Kidney tubule cell (primary cell): ENCODE results near the gene GFPT1.
"Not testable (repeated sequence)": the region's sequence is repeated elsewhere in the genome, so short reads cannot be mapped to it uniquely, and the experiment has no call there.

ENCODE experiments used
- DNase-seq: peaks from one replicate; pipeline ENCODE4 v3.0.0-alpha.2; 2018; ENCODE audit warnings: low spot score

The GFPT1 gene

DNA sequence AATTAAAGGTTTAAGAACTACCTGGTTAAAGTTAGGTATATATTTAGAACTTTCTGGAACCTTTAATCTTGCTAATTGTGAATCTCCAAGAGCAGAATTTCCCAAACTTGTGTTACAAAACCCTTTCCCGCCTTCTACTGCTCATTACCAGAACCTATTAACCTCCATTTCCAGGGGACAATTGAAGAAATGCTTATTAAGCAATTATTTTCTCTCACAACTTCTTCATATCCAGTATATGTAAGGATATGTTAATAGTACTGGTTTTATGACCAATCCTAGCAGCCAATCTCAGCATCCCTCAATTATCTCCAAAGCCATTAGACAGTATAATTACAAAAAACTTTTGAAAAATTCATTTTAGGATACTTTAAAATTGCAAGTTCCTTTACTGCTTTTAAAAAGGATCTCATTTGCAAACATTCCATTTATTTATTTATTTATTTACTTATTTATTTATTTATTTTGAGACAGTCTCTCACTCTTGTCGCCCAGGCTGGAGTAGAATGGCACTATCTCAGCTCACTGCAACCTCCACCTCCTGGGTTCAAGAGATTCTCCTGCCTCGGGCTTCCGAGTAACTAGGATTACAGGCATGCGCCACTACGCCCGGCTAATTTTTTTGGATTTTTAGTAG lies 3.7 kb downstream of the GFPT1 start:
- DNase-seq = no peak

DNA sequence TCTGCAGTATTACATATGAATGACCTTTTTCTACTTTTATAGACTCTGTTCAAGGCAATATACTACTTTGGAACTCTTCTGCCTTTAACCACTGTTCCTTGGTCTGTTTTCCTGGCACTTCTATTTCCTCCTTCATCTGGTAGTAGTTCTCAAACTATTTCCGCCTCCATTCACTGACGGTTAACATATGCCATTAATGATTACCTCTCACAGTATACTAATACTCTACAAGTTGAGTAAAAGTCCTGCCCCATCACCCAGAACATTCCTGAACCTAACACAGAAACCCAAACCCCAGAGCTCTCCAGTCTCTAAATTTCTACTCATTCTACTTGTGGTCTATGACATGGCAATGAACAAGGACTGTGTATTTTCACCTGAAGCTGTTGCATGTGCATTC lies 4.5 kb downstream of the GFPT1 start:
- DNase-seq = peak; percentile 89

DNA sequence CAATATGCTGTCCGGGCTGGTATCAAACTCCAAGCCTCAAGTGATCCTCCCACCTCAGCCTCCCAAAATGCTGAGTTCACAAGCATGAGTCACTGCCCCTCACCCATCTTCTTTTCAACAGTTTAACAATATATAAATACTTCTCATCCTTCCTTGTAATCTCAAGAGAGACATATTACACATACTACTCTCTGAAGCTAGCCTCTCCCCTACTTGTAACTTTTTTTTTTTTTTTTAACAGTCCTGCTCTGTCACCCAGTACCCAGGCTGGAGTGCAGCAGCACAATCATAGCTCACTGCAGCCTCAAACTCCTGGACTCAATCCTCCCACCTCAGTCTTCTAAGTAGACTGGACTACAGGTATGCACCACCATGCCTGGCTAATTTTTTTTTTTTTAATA lies 5.7 kb downstream of the GFPT1 start:
- DNase-seq = peak; percentile 45

DNA sequence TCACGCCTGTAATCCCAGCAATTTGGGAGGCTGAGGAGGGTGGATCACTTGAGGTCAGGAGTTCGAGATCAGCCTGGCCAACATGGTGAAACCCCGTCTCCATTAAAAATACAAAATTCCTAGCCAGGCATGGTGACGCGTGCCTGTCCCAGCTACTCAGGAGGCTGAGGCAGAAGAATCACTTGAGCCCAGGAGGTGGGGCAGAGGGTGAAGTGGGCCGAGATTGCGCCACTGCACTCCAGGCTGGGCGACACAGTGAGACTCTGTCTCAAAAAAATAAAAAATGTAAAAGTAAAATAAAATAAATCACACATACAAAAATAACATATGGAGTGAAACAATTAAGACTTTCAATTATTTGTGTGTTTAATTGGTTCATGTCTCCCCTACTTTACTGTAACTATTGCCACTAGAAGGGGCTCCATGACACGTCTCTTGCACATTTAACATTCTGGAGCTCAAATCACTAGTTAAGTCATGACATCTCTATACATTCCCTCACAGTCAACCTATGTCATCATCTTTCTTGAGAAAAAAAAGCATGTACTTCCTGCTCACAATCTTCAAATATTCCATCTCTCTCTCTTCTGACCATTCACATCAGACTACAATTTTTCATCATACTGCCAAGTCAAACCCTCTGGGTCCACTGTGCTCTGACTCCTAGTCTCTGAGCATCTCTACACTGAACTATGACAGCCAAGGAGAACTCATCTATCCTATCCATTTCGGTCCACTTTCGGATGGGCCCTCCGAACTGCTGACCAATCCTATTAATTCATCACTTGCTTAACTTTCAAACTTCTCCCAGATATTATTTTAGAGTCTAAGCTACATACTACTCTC lies 6.7 kb downstream of the GFPT1 start:
- no peak for DNase-seq

DNA sequence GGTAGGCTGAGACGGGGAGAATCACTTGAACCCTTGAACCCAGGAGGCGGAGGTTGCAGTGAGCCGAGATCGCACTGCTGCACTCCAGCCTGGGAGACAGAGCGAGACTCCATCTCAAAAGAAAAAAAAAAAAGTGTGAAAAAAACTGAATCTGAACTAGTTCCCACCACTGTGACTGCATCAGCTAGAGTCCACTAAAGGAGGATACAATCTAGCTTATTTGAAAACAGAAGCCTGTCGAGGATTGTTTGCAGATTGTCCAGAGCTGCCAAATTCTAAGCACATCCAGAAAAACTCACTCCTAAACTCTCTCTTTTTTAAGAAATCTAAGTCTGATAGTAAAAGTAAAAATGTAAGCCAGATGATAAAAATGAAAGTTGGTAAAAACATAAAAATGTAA lies 10.6 kb downstream of the GFPT1 start:
- no peak for DNase-seq

GRCh38 chr2:69375494-69376353 lies 11.3 kb downstream of the GFPT1 start:
- peak; percentile 40 for DNase-seq

DNA sequence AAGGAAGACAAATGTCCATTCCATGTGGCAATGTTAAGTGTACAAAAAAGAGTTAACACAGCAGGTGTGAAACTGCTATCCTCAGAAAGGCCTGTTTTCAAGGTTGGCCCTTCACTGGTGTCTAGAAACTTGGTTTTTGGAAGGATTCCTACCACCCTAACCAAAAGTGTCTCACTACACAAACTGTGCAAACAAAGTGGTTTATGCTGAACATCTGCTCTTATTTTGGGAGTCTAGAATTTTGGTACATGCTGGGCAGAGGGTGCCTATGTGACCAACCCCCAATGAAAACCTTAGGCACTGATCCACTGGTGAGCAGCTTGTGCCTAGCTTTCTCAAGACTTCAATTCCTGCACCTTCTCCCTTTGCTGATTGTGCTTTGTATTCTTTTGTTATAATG lies 14.3 kb downstream of the GFPT1 start:
- no peak for DNase-seq

DNA sequence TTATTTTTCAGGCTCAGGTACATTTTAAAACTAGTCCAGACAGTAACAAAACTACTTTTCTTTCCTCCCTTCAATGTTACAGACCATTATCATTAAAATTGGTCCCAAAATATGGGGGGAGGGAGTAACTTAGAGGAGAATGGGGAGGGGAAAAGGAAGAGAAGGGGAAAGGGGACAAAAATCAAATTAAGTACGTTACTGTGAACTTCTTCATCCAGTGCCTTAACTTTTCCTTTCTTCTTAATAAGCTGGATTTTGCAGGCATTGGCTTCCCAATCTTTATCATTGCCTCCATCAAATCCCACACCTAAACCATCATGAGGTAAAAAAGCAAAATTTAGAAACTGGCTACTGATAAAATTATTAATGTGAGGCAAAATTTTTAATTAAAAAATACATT lies 17.2 kb downstream of the GFPT1 start:
- no peak for DNase-seq

DNA sequence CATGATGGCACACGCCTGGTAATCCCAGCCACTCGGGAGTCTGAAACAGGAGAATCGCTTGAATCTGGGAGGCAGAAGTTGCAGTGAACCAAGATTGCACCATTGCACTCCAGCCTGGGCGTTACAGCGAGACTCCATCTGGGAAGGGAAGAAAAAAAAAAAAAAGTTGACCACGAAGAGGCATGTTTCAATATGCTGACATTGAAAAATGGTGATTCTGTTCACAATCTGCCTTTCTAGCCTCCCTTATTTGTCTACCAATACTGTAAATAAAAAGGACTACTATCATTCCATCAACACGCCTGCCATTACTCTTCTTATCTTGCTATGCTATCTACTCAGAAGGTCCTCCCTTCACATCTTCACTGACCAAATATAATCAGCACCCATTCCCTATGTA lies 18.4 kb downstream of the GFPT1 start:
- DNase-seq = no peak

DNA sequence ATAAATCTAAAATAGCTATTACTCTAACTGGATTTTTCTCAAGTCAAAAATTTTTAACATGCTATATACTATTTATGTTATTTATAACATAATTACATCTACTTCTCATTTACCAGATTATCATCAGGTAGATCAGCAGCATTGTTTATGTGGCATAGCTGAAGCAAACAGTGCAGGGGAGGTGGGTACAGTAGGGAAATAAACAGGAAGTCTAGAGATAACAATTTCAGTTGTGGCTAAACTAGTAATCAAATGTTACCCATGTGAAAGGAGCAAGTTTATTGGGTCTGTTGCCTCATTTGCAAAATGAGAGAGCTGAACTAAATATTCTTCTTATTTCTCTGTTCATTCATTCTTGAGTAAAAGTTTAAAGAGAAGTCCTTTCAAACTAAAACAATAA lies 27.7 kb downstream of the GFPT1 start:
- no peak for DNase-seq

DNA sequence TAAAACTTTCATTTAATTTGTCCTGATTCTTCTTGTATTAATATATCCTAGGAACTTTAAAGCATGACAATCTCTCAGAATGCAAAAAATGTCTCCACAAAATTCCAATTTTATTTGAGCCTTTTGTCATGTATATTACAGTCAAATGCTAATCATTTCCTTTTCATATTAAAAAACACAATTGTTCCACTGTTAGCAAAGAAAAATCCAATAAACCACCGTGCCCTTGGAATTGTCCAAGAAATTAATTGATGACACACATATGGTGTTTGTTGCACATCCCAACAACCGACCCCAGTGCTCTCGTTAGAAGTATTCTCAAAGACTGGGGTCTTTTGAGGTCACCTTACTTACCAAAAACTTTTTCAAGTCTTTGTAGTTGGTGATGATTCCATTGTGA lies 28.1 kb downstream of the GFPT1 start:
- DNase-seq = no peak

GRCh38 chr2:69356471-69356870 lies 30.6 kb downstream of the GFPT1 start:
- DNase-seq = no peak

GRCh38 chr2:69354976-69355375 lies 32.1 kb downstream of the GFPT1 start:
- not testable (repeated sequence) for DNase-seq

DNA sequence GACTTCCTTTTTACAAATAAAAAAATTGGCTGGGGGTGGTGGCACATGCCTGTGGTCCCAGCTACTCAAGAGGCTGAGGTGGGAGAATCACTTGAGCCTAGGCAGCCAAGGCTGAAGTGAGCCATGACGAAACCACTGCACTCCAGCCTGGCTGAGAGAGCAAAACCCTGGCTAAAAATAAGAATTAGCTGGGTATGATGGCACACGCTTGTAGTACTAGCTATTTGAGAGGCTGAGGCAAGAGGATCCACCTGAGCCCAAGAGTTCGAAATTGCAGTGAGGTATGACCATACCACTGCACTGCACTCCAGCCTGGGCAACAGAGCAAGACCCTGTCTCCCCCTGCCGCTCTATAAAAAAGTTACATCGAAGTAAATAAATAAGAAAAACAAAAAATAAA lies 33.7 kb downstream of the GFPT1 start:
- DNase-seq = no peak

GRCh38 chr2:69348781-69349180 lies 38.2 kb downstream of the GFPT1 start:
- no peak for DNase-seq

- DNase-seq = no peak
Measured at GRCh38 chr2:69345434-69345833, 41.6 kb downstream of the GFPT1 start.

DNA sequence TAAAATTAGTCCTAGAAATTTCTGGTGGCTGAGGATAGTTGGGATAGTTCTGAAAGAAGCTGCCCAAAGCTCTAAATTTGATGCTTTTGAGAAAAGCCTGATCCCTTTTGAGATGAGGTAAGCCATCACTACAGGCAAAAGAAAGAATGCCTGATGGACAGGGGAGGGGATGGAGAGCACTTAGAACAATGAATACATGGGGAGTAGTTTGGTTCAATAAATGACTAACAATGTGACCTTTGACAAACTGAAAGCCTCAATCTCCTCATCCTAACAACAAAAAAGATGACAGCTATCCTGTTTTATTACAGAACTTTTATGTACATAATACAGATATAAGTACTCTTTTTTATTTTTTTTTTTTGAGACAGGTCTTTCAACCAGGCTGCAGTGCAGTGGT lies 42.7 kb downstream of the GFPT1 start:
- DNase-seq = no peak

GRCh38 chr2:69340101-69340775 lies 46.8 kb downstream of the GFPT1 start:
- no peak for DNase-seq

- DNase-seq = no peak
Measured at GRCh38 chr2:69335311-69335710, 51.7 kb downstream of the GFPT1 start.

DNA sequence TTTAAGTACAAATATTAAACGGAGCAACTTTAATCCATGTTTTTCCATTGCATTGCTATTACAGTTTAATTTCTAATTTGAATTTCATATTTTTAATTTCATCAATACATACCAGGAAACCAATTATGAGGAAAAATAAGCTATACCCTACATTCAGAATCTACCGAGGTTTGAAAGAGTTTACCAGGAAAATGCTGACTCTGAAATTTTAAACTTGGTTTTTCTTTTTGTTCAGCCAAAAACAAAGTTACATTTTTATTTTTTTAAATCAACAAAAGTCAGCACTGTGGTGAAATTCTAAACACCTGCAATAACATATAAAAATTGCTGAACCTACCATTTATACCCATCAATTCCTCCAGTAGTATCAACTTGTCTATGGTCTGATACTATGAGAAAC lies 53.7 kb downstream of the GFPT1 start:
- DNase-seq = no peak

DNA sequence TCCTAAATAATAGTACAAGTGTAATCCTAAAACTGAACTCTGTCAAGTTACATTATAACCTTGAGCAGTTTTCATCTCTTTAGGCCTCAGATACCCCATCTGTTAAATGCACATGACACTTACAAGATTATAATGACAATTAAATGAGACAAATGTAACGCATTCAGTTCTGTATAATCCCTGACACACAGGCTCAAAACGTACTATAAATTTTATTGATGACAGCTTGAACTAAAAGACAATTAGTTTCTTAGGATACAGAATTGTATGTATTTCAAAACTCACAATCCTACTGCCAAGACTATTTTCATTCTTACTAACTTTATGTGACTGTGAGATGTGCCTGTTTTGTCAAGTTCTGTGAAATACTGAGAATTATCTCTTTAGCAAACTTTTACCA lies 56.2 kb downstream of the GFPT1 start:
- DNase-seq = no peak

GRCh38 chr2:69322631-69323030 lies 64.4 kb downstream of the GFPT1 start:
- DNase-seq = no peak
